CD14-positive monocyte (primary cell): ENCODE data around the gene RASGRP3. TPM values are rescaled to one million over a fixed set of nuclear protein-coding genes. Genes with fewer than 3 reads are reported as not detected.
A peak's percentile ranks its signal among the peaks of the same experiment; 100 is the strongest.

ENCODE experiments used
- DNase-seq, 3 donors: peaks; one replicate each; pipeline ENCODE4 v3.0.0-alpha.2; 2011 to 2022
- H2AFZ ChIP-seq: 2 replicates; pipeline ENCODE4 v1.6.0; 2012; ENCODE audit warnings: mild to moderate bottlenecking, low read depth, low read length, inconsistent platforms; ENCODE audit not compliant: insufficient read depth, poor library complexity, severe bottlenecking
- H3K27ac ChIP-seq, 2 donors: 1 replicate in 1 of 2; 2 replicates in 1 of 2; pipeline ENCODE4 v1.5.1; 2012 to 2013; ENCODE audit warnings: low read length in 2 of 2, control low read depth in 1 of 2, inconsistent platforms in 1 of 2, low read depth in 1 of 2, mild to moderate bottlenecking in 1 of 2
- H3K27me3 ChIP-seq, 2 donors: one replicate each; pipeline versions ENCODE4 v1.6.0 to v1.6.1; 2011 to 2013; ENCODE audit warnings: low read length in 2 of 2; ENCODE audit not compliant: control insufficient read depth in 2 of 2, insufficient read depth in 2 of 2
- H3K36me3 ChIP-seq, 2 donors: replicated peaks in 1 of 2; 1 replicate in 1 of 2; 2 replicates in 1 of 2; pipeline versions ENCODE4 v1.5.1 to v1.6.1; 2012 to 2013; ENCODE audit warnings: low read length in 2 of 2, control low read depth in 1 of 2, inconsistent platforms in 1 of 2, mild to moderate bottlenecking in 1 of 2; ENCODE audit not compliant: insufficient read depth in 2 of 2, control insufficient read depth in 1 of 2
- H3K4me1 ChIP-seq, 2 donors: 1 replicate in 1 of 2; 2 replicates in 1 of 2; pipeline versions ENCODE4 v1.5.1 to v1.6.1; 2012 to 2013; ENCODE audit warnings: low read length in 2 of 2, control low read depth in 1 of 2, inconsistent platforms in 1 of 2, mild to moderate bottlenecking in 1 of 2, moderate library complexity in 1 of 2; ENCODE audit not compliant: insufficient read depth in 2 of 2, control insufficient read depth in 1 of 2
- H3K4me2 ChIP-seq: replicated peaks from 2 replicates; pipeline ENCODE3; 2012; ENCODE audit warnings: low read length, moderate library complexity, mild to moderate bottlenecking; ENCODE audit not compliant: poor library complexity, severe bottlenecking; ENCODE audit errors: extremely low read depth
- H3K4me3 ChIP-seq, 3 experiments: fragments of 200-600 bp in 1 of 3; sonication (generic) in 1 of 3; replicated peaks in 1 of 3; 1 replicate in 2 of 3; 2 replicates in 1 of 3; pipeline ENCODE4 v1.5.1; 2011 to 2013; ENCODE audit warnings: low read length in 3 of 3, mild to moderate bottlenecking in 3 of 3, control low read depth in 2 of 3, low read depth in 2 of 3, inconsistent platforms in 1 of 3, moderate library complexity in 1 of 3
- H3K79me2 ChIP-seq: 2 replicates; pipeline ENCODE4 v1.6.0; 2012; ENCODE audit warnings: mild to moderate bottlenecking, control low read depth, inconsistent platforms, low read length, moderate library complexity; ENCODE audit not compliant: insufficient read depth
- H3K9ac ChIP-seq: 2 replicates; pipeline ENCODE4 v1.6.0; 2017; ENCODE audit warnings: low read length, mild to moderate bottlenecking; ENCODE audit not compliant: insufficient read depth, poor library complexity, severe bottlenecking
- H3K9me3 ChIP-seq, 2 donors: replicated peaks in 1 of 2; 1 replicate in 1 of 2; 2 replicates in 1 of 2; pipeline versions ENCODE4 v1.5.1 to v1.6.1; 2012 to 2013; ENCODE audit warnings: low read length in 2 of 2, control low read depth in 1 of 2; ENCODE audit not compliant: control insufficient read depth in 1 of 2, insufficient read depth in 1 of 2
- H4K20me1 ChIP-seq: 2 replicates; pipeline ENCODE4 v1.6.0; 2012; ENCODE audit warnings: mild to moderate bottlenecking, low read length, control low read depth, moderate library complexity; ENCODE audit not compliant: insufficient read depth
- H3K27ac Mint-ChIP-seq, 7 donors: one replicate each; pipeline ENCODE4 v1.8.0; 2020; ENCODE audit warnings: mild to moderate bottlenecking in 7 of 7, mixed read lengths in 7 of 7, moderate library complexity in 6 of 7, inconsistent platforms in 2 of 7
- H3K27me3 Mint-ChIP-seq, 3 donors: one replicate each; pipeline ENCODE4 v1.8.0; 2021 to 2022; ENCODE audit warnings: low read depth in 3 of 3, mild to moderate bottlenecking in 3 of 3, mixed read lengths in 3 of 3, moderate library complexity in 3 of 3, inconsistent platforms in 1 of 3
- H3K36me3 Mint-ChIP-seq, 2 donors: one replicate each; pipeline ENCODE4 v1.8.0; 2020; ENCODE audit warnings: mixed read lengths in 2 of 2, inconsistent platforms in 1 of 2, mild to moderate bottlenecking in 1 of 2
- H3K4me1 Mint-ChIP-seq: one replicate; pipeline ENCODE4 v1.8.0; 2020; ENCODE audit warnings: mild to moderate bottlenecking, mixed read lengths
- H3K4me3 Mint-ChIP-seq, 2 donors: one replicate each; pipeline ENCODE4 v1.8.0; 2020; ENCODE audit warnings: mild to moderate bottlenecking in 2 of 2, mixed read lengths in 2 of 2, moderate library complexity in 1 of 2
- H3K9me3 Mint-ChIP-seq, 7 donors: one replicate each; pipeline ENCODE4 v1.8.0; 2020 to 2022; ENCODE audit warnings: mixed read lengths in 7 of 7, mild to moderate bottlenecking in 6 of 7, moderate library complexity in 6 of 7, inconsistent platforms in 2 of 7
- WGBS: methylation state at CpG from one replicate; pipeline ENCODE4 v1.1.5; 2013; ENCODE audit warnings: missing lambda C conversion rate; ENCODE audit not compliant: insufficient coverage; 5-methylcytosine and 5-hydroxymethylcytosine counted together
- intact Hi-C, 2 donors: fragments of 100-400 bp; cut with micrococcal nuclease; formaldehyde crosslinking; loops; one replicate each; pipeline versions ENCODE4 v1.15.0 to v1.15.1; 2023
- polyA plus RNA-seq, 3 donors: library from polyadenylated mRNA; depleted of rRNA in 1 of 3; unstranded in 2 of 3; stranded (reverse) in 1 of 3; fragments of 300-500 nt in 2 of 3; fragments of >200 nt in 1 of 3; fragmentation: Illumina TruSeq in 2 of 3; gene quantifications; 1 replicate in 2 of 3; 2 replicates in 1 of 3; pipeline ENCODE4 v1.2.3, GENCODE V29; 2012 to 2021
- TF ChIP-seq, protein P1 (sequence below): fragments of 200-600 bp; IDR thresholded peaks from one replicate; pipeline ENCODE4 v1.8.0; 2022; ENCODE audit warnings: antibody characterized with exemption, mild to moderate bottlenecking

Gene RASGRP3
- polyA plus RNA-seq, 3 donors: 0.62 to 0.89 (median 0.84) TPM

DNA sequence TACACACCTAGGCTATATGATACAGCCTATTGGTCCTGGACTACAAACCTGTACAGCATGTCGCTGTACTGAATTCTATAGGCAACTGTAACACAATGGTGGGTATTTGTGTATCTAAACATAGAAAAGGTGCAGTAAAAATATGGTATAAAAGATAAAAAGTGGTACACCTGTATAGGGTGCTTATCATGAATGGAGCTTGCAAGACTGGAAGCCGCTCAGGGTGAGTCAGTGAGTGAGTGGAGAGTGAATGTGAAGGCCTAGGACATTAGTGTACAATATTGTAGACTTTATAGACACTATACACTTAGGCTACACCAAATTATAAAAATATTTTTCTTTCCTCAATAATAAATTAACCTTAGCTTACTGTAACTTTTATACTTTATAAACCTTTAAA, 41.8 kb downstream of the RASGRP3 start:
- Histone ChIP-seq H4K20me1 (no peaks in the 10 kb centered on the region), H3K4me2 (no peak overlapping the region), H3K27me3 (no peaks in the 10 kb centered on the region), H3K79me2 (no peaks in the 10 kb centered on the region), H2AFZ (no peak overlapping the region), H3K4me3 (no peak overlapping the region), H3K9ac (no peak overlapping the region), H3K4me1 (no peaks in the 10 kb centered on the region), H3K27ac (no peak overlapping the region), H3K36me3 (no peaks in the 10 kb centered on the region), H3K9me3 (no peaks in the 10 kb centered on the region)
- Mint-ChIP-seq H3K4me1 (no peaks in the 10 kb centered on the region), H3K27ac (no peak overlapping the region), H3K36me3 (no peaks in the 10 kb centered on the region), H3K4me3 (no peak overlapping the region), H3K27me3 (peaks cover 0 to 4% (median 0%) of the 10 kb centered on the region in 3 donors), H3K9me3 (peaks cover 0 to 2% (median 0%) of the 10 kb centered on the region in 7 donors)
- DNase-seq: no peak
- WGBS: no CpG with 5 or more reads among the region's 2 CpGs
- TF ChIP-seq, protein P1, sequence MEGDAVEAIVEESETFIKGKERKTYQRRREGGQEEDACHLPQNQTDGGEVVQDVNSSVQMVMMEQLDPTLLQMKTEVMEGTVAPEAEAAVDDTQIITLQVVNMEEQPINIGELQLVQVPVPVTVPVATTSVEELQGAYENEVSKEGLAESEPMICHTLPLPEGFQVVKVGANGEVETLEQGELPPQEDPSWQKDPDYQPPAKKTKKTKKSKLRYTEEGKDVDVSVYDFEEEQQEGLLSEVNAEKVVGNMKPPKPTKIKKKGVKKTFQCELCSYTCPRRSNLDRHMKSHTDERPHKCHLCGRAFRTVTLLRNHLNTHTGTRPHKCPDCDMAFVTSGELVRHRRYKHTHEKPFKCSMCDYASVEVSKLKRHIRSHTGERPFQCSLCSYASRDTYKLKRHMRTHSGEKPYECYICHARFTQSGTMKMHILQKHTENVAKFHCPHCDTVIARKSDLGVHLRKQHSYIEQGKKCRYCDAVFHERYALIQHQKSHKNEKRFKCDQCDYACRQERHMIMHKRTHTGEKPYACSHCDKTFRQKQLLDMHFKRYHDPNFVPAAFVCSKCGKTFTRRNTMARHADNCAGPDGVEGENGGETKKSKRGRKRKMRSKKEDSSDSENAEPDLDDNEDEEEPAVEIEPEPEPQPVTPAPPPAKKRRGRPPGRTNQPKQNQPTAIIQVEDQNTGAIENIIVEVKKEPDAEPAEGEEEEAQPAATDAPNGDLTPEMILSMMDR: no peak
- intact Hi-C loops: no loop called here

DNA sequence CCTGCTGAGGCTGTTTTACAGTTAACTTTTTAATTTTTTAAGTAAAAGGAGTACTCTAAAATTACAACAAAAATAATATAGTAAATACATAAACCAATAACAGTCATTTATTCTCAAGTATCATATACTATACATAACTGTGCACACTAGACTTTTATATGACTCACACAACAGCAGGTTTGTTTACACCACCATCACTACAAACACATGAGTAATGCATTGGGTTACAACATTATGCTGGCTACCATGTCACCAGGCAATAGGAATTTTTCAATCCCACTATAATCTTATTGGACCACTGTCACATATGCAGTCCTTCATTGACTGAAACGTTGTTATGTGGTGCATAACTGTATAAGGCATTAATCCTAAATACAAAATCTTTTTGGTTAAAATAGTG, 42.5 kb downstream of the RASGRP3 start:
- WGBS: no CpG with 5 or more reads among the region's 1 CpG

More for the DNA sequence above, 42.5 kb downstream of the RASGRP3 start:
- Mint-ChIP-seq H3K36me3 (no peaks in the 10 kb centered on the region), H3K4me1 (no peaks in the 10 kb centered on the region), H3K27me3 (peaks cover 0 to 4% (median 0%) of the 10 kb centered on the region in 3 donors), H3K27ac (no peak overlapping the region), H3K4me3 (no peak overlapping the region), H3K9me3 (peaks cover 0 to 2% (median 0%) of the 10 kb centered on the region in 7 donors)
- peak in 2 of 3 donors; percentile 33 to 53 for DNase-seq
- Histone ChIP-seq H3K79me2 (no peaks in the 10 kb centered on the region), H3K4me1 (no peaks in the 10 kb centered on the region), H3K4me2 (no peak overlapping the region), H4K20me1 (no peaks in the 10 kb centered on the region), H3K27ac (no peak overlapping the region), H3K4me3 (no peak overlapping the region), H3K27me3 (no peaks in the 10 kb centered on the region), H3K36me3 (no peaks in the 10 kb centered on the region), H3K9ac (no peak overlapping the region), H3K9me3 (no peaks in the 10 kb centered on the region), H2AFZ (no peak overlapping the region)
- TF ChIP-seq, protein P1: no peak
- intact Hi-C loops: no loop called here
